ENCODE results near the gene AMIGO2.
"Not testable (repeated sequence)": the region's sequence is repeated elsewhere in the genome, so short reads cannot be mapped to it uniquely, and the experiment has no call there.

The AMIGO2 gene

GRCh38 chr12:47073951-47074350 lies 5.8 kb downstream of the AMIGO2 start:
- DNase-seq (ENCODE audit: low spot score), result no peak

GRCh38 chr12:47071241-47071852 lies 8.4 kb downstream of the AMIGO2 start:
- no peak for DNase-seq (ENCODE audit: low spot score)

- DNase-seq (ENCODE audit: low spot score), result no peak
Measured at GRCh38 chr12:47070310-47070709, 9.4 kb downstream of the AMIGO2 start.

- no peak for DNase-seq (ENCODE audit: low spot score)
Measured at GRCh38 chr12:47068539-47068938, 11.2 kb downstream of the AMIGO2 start.

GRCh38 chr12:47067771-47068431 lies 11.9 kb downstream of the AMIGO2 start:
- DNase-seq (ENCODE audit: low spot score), result no peak

GRCh38 chr12:47067176-47067575 lies 12.6 kb downstream of the AMIGO2 start:
- DNase-seq (ENCODE audit: low spot score), result no peak

GRCh38 chr12:47066278-47067025 lies 13.3 kb downstream of the AMIGO2 start:
- no peak for DNase-seq (ENCODE audit: low spot score)

GRCh38 chr12:47065546-47065945 lies 14.2 kb downstream of the AMIGO2 start:
- no peak for DNase-seq (ENCODE audit: low spot score)

- DNase-seq (ENCODE audit: low spot score), result not testable (repeated sequence)
Measured at GRCh38 chr12:47058640-47059039, 21.1 kb downstream of the AMIGO2 start.

- DNase-seq (ENCODE audit: low spot score), result not testable (repeated sequence)
Measured at GRCh38 chr12:47056944-47057343, 22.8 kb downstream of the AMIGO2 start.

GRCh38 chr12:47055856-47056255 lies 23.9 kb downstream of the AMIGO2 start:
- not testable (repeated sequence) for DNase-seq (ENCODE audit: low spot score)

- no peak for DNase-seq (ENCODE audit: low spot score)
Measured at GRCh38 chr12:47054659-47055058, 25.1 kb downstream of the AMIGO2 start.

GRCh38 chr12:47053961-47054360 lies 25.8 kb downstream of the AMIGO2 start:
- DNase-seq (ENCODE audit: low spot score), result no peak

GRCh38 chr12:47052274-47052673 lies 27.5 kb downstream of the AMIGO2 start:
- DNase-seq (ENCODE audit: low spot score), result no peak

GRCh38 chr12:47051291-47051690 lies 28.5 kb downstream of the AMIGO2 start:
- not testable (repeated sequence) for DNase-seq (ENCODE audit: low spot score)

- no peak for DNase-seq (ENCODE audit: low spot score)
Measured at GRCh38 chr12:47048541-47048940, 31.2 kb downstream of the AMIGO2 start.

GRCh38 chr12:47041327-47041726 lies 38.4 kb downstream of the AMIGO2 start:
- DNase-seq (ENCODE audit: low spot score), result no peak

- no peak for DNase-seq (ENCODE audit: low spot score)
Measured at GRCh38 chr12:47039756-47040155, 40.0 kb downstream of the AMIGO2 start.

GRCh38 chr12:47039079-47039478 lies 40.7 kb downstream of the AMIGO2 start:
- DNase-seq (ENCODE audit: low spot score), result no peak

GRCh38 chr12:47038270-47038748 lies 41.5 kb downstream of the AMIGO2 start:
- no peak for DNase-seq (ENCODE audit: low spot score)

- DNase-seq (ENCODE audit: low spot score), result no peak
Measured at GRCh38 chr12:47035484-47035883, 44.3 kb downstream of the AMIGO2 start.

GRCh38 chr12:47034661-47035060 lies 45.1 kb downstream of the AMIGO2 start:
- DNase-seq (ENCODE audit: low spot score), result no peak
